ENCODE data around the gene LAPTM5.

LAPTM5 gene

DNA sequence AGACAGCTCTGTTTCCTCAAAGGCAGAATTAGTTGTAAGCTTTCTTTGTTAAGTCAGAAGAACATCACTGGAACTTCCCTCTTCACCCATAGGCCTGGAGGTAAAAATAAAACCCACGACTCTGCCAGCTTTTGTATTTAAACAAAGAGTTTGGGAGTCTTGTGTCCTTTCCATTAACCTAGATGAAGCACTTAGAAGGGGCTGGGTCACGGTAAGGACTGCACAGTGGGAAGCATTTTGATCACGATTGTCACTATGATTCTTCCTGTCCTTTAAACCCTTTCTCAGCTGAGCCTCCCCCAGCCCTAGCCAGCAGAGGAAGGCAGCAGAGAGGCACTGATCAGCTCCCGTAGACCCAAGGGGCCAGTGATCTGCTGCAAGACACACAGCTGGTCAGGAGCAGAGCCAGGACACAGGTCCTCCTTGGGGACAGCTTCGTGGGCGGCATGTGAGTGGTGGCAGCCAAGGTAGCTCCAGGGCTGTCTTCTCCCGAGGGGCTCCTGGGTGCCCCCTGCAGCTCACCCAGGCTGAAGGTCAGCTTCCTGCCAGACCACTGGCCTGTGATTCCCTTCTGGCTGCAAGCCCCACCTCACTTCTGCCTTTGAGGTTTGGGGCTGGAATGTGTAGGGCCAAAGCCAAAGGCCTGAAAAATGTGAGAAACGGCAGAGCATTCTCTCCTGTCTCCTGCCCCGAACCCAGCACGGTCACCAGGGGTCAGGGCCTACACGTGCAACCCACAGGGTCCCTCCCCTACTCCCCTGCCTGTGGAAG is 4.0 kb upstream of the LAPTM5 start:
- DNase-seq: no peak
- Histone ChIP-seq H3K4me1 (peaks cover 0 to 37% (median 32%) of the 10 kb centered on the region in 4 donors), H3K27ac (peak overlapping the region; percentile 40 to 72), H3K36me3 (no peaks in the 10 kb centered on the region), H3K9me3 (no peaks in the 10 kb centered on the region), H3K4me3 (no peak overlapping the region), H3K27me3 (no peaks in the 10 kb centered on the region)
- TF ChIP-seq, protein P1, sequence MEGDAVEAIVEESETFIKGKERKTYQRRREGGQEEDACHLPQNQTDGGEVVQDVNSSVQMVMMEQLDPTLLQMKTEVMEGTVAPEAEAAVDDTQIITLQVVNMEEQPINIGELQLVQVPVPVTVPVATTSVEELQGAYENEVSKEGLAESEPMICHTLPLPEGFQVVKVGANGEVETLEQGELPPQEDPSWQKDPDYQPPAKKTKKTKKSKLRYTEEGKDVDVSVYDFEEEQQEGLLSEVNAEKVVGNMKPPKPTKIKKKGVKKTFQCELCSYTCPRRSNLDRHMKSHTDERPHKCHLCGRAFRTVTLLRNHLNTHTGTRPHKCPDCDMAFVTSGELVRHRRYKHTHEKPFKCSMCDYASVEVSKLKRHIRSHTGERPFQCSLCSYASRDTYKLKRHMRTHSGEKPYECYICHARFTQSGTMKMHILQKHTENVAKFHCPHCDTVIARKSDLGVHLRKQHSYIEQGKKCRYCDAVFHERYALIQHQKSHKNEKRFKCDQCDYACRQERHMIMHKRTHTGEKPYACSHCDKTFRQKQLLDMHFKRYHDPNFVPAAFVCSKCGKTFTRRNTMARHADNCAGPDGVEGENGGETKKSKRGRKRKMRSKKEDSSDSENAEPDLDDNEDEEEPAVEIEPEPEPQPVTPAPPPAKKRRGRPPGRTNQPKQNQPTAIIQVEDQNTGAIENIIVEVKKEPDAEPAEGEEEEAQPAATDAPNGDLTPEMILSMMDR (IDR thresholded peaks at IDR 0.05): no peak
- intact Hi-C loops (cut with DNase I; ENCODE audit: low total_unique reads): no loop called here

GRCh38 chr1:30760596-30761324 is 3.2 kb upstream of the LAPTM5 start:
- no peaks in the 10 kb centered on the region for H3K9me3 ChIP-seq
- DNase-seq: no peak
- TF ChIP-seq, protein P1 (IDR thresholded peaks at IDR 0.05): no peak
- H3K27me3 ChIP-seq: no peaks in the 10 kb centered on the region
- intact Hi-C loops (cut with DNase I; ENCODE audit: low total_unique reads): no loop called here
- peaks cover 0 to 37% (median 32%) of the 10 kb centered on the region in 4 donors for H3K4me1 ChIP-seq
- H3K27ac ChIP-seq: no peak overlapping the region
- no peak overlapping the region for H3K4me3 ChIP-seq
- H3K36me3 ChIP-seq: no peaks in the 10 kb centered on the region

- peaks cover 0 to 37% (median 32%) of the 10 kb centered on the region in 4 donors for H3K4me1 ChIP-seq
- H3K4me3 ChIP-seq: no peak overlapping the region
- peaks cover 0 to 3% of the 10 kb centered on the region in 2 donors for H3K27me3 ChIP-seq
- H3K27ac ChIP-seq: no peak overlapping the region
- H3K9me3 ChIP-seq: no peaks in the 10 kb centered on the region
- DNase-seq: no peak
- no peaks in the 10 kb centered on the region for H3K36me3 ChIP-seq
- intact Hi-C loops (cut with DNase I; ENCODE audit: low total_unique reads): no loop called here
- TF ChIP-seq, protein P1 (IDR thresholded peaks at IDR 0.05): no peak
Observed at GRCh38 chr1:30759718-30760281, 2.2 kb upstream of the LAPTM5 start.

DNA sequence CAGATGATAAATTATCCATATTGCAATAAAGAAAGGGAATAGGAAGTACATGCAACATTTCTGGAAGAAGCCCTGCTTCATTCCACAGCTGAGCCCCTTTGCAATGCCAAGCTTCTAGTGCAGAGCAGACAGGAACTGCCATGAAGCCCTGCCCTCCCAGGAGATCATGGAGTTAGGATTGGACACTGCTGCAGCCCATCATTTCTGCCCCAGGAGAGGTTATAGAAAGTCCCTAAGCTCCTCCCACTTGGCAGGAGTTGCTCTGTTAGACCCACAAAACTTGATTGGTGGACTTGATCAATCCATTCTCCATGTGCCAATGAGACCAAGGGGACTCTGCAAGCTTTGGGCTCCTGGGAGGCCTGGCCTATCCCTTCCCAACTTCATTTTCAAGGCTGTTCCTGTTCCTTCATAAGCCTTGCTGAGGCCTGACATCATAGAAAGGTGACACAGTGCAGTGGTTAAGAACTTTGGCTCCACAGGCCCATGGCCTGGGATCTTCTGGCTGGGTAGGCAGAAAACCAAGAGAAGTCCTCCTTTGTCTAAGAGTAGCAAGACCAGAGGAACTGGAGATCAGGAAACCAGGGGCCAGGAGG is 1.3 kb upstream of the LAPTM5 start:
- DNase-seq: no peak
- intact Hi-C loops (cut with DNase I; ENCODE audit: low total_unique reads): no loop called here

DNA sequence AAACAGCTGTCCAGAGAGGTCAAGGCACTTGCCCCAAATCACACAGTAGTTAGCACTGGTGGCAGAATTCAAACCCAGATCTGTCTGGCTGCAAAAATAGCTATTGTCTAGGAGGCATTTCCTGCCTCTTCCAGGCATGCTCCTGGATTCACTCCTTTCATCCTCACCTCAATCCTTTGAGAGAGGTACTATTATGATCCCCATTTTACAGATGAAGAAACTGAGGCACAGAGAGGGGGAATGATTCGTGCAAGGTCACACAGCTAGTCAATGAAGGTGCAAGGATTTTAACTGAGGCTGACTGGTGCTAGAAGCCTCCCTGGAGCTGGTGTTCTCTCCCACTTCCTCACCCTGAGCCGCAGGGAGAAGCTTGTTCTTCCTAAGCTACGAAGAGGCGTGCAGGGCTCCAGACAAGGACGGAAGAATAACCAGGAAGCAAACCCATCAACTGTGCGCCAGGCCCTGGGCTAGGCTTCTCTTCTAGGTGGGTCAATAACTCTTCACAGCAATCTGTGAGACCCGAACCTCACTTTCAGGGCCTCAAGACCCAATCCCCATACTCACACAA is 631 bp upstream of the LAPTM5 start:
- Histone ChIP-seq H3K36me3 (no peaks in the 10 kb centered on the region), H3K4me1 (peaks cover 0 to 23% (median 19%) of the 10 kb centered on the region in 4 donors), H3K4me3 (peak overlapping the region in 1 of 2 donors; percentile 39), H3K9me3 (no peaks in the 10 kb centered on the region), H3K27me3 (peaks cover 0 to 5% of the 10 kb centered on the region in 2 donors), H3K27ac (no peak overlapping the region)
- TF ChIP-seq, protein P1 (IDR thresholded peaks at IDR 0.05): no peak
- intact Hi-C loops (cut with DNase I; ENCODE audit: low total_unique reads): no loop called here
- no peak for DNase-seq

More for the DNA sequence above, 1.3 kb upstream of the LAPTM5 start:
- Histone ChIP-seq H3K36me3 (no peaks in the 10 kb centered on the region), H3K4me1 (peaks cover 0 to 29% (median 26%) of the 10 kb centered on the region in 4 donors), H3K27ac (no peak overlapping the region), H3K9me3 (no peaks in the 10 kb centered on the region), H3K27me3 (peaks cover 0 to 5% of the 10 kb centered on the region in 2 donors), H3K4me3 (no peak overlapping the region)
- TF ChIP-seq, protein P1 (IDR thresholded peaks at IDR 0.05): no peak
